ENCODE data around the gene BRCA2.

BRCA2 gene

GRCh38 chr13:32390484-32390883, 75.2 kb downstream of the BRCA2 start:
- DNase-seq, result no peak

GRCh38 chr13:32391101-32391619, 75.9 kb downstream of the BRCA2 start:
- DNase-seq, result no peak

DNA sequence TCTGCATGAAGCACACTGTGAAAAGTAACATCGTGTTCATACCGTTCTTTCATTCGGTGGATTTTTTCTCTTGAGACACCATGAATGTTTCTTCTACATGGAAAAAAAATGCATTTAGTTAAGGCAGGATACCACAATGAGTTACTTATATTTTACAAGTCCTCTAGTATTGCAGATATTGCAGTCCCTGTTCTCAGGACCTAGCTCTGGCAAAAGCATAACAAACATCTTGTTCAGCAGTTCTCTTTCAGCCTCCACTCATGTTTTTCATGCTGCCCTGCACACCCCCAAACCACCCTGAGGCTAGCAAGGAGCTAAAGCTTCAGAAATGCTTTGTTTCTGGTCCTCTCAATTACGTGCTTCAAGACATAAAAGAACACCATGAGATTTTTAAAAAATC, 87.8 kb downstream of the BRCA2 start:
- DNase-seq, result no peak

GRCh38 chr13:32407854-32408253, 92.5 kb downstream of the BRCA2 start:
- DNase-seq, result no peak

GRCh38 chr13:32408296-32409000, 93.1 kb downstream of the BRCA2 start:
- no peak for DNase-seq

- DNase-seq, result peak; percentile 51
Observed at GRCh38 chr13:32409001-32409313, 93.6 kb downstream of the BRCA2 start.

DNA sequence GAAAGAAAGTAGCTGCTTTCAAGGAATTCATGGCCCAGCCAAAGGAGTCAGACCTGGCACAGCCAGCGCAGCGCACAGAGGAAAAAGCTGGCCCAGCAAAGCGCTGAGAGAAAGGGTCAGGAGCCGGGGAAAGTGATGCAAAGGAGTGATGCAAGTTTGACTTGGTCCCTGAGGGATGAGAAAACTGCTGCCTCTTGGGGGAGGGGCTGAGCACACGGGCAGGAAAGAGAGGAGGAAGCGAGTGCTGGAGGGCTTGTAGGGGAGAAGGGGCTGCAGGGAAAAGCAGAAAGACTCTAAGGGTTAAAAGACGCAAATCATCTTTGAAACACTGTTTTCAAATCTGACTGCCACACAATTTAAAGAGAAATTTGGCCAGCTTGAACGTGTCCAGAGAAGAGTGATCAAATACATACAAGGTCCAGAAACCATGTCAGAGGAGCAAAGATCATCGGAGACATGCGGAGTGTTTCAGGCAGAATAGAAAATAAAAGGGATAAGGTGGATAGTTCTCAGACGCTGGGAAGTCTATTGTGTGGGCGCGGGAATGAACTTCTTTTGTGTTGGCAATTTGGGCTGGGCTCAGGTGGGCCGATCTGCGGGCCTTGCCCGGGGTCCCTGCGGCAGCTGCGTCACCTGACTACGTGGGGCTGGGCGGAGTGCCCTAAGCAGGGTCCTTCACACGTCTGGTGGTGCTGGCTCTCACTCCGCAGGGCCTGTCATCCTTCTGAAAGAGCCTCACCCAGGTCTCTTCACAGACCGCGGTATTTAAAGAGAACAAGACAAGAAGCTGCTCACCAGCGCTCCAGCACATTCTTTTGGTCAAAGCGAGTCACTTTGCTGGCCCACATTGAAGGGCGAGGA, 94.5 kb downstream of the BRCA2 start:
- DNase-seq, result peak; percentile 52

DNA sequence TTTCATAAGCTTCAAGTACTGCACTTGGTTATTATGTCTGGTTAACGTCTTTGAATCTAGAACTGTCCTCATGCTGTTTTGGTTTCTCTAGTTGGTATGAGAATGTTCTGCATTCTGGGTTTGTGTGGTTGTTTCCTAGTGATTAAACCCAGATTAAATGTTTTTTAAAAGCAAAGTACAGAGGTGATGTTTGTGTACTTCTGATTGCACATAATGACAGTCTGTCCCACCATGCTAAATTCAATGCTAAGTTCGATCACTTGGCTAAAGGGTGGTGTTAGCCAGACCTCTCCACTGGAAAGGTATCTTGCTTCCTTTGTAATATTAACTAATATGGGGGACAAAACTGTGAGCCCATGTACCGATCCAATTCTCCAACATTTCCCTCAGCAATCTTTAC, 98.0 kb downstream of the BRCA2 start:
- no peak for DNase-seq

- DNase-seq, result no peak
Observed at GRCh38 chr13:32414580-32414979, 99.3 kb downstream of the BRCA2 start.

DNA sequence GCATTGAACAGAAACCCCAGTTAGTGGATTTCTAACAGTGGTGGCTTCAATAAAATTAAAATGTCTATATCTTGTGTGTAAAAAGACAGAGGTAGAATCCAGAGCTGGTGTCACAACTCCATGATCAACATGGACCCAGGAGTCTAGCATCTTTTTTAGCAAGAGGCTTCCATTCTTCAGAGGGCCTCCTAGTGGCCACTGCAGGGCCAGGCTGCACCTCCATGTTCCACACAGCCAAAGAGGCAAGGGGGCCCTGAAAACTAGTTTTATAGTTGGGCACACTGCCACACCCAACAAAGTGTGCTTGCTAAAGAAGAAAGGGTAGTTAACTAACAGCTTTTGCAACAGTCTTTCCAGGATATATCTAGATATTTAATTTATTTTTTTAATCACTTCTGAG, 99.7 kb downstream of the BRCA2 start:
- no peak for DNase-seq

- DNase-seq, result no peak
Observed at GRCh38 chr13:32417995-32418394, 102.7 kb downstream of the BRCA2 start.

DNA sequence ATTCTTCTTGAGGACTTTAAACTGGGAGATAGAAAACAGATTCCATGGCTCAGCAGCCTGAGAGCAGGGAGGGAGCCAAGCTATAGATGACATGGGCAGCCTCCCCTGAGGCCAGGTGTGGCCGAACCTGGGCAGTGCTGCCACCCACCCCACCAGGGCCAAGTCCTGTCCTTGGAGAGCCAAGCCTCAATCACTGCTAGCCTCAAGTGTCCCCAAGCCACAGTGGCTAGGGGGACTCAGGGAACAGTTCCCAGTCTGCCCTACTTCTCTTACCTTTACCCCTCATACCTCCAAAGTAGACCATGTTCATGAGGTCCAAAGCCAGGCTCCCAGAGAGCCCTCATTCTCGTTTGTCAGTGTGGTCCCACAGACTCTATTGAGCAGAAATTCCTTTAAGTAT, 104.6 kb downstream of the BRCA2 start:
- no peak for DNase-seq

- DNase-seq, result no peak
Observed at GRCh38 chr13:32423592-32423991, 108.3 kb downstream of the BRCA2 start.

GRCh38 chr13:32425158-32425557, 109.8 kb downstream of the BRCA2 start:
- no peak for DNase-seq

DNA sequence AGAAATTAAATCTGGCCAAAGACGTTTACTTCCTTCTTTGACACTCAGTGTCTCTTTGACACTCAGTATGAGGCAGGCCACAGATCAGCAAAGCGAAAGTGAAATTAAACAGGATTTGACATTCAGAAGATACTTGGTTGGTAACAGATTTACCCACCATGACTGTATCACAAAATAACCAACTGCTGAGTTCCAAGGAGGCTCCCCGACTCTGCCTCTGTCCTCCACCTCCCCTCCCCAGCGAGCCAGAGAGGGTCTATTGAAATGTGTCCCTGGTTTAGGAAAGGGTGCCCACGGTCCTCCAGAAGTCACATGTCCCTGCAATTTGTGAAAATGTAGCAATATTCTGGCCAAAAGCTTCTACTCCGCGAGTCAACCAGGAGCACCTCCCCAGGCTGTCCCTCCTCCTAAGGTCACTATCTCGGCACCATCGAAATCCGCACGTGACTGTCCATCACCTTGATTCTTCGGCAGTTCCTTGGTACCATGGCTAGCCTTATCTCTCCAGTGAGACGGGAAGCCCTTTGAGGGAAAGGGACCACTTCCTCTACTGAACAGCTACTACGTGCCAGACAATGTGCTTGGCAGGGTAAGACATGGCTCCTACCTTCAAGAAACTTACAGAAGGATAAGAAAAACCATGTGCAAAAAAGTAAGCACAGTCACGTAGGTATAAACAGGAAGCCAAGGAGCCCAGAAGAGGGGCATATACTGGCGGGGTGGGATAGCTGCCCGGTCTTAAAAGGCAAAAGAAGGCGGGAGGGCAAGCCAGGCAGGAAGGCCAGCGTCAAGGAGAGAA, 111.1 kb downstream of the BRCA2 start:
- no peak for DNase-seq

DNA sequence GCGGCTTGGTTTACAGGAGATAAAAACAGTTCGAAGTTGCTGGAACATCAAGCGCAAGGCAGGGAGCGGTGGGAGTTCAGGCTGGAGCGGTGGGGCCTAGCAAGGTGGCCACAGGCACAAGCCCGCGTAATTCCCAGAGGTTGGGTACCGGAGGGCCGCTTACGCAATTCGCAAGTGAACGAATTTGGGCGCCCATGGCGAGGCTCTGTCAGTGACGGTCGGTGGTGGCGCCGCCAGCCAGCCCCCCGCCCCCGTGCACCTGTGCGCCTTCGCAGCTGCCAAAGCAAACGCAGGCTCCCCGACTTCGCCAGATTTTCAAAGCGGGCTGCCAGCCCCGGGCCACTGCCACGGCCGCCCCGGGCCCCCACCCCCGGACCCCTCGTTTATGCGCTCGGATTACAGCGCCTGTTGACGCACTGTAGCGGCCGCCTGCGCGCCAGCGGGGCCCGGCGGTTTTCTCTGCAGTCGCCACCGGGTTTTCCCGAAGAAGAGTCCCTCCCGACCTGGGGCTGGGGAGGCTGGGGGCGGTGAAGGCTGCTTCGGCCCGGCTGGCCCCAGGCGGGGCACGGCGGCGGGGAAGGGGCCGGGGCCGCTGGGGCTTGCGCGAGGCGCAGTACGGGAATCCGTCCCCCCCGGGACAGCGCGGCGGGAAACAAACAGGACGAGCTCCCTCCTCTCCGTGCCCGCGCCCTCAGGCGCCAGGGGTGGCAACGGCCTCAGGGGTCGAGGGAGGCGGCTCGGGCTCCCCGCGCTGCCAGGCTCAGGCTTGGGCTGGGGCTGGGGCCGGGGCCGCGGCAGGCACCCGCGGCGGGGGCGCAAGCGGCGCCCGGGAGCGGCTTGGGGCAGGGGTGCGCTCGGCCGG, 111.9 kb downstream of the BRCA2 start:
- DNase-seq, result peak; percentile 10

DNA sequence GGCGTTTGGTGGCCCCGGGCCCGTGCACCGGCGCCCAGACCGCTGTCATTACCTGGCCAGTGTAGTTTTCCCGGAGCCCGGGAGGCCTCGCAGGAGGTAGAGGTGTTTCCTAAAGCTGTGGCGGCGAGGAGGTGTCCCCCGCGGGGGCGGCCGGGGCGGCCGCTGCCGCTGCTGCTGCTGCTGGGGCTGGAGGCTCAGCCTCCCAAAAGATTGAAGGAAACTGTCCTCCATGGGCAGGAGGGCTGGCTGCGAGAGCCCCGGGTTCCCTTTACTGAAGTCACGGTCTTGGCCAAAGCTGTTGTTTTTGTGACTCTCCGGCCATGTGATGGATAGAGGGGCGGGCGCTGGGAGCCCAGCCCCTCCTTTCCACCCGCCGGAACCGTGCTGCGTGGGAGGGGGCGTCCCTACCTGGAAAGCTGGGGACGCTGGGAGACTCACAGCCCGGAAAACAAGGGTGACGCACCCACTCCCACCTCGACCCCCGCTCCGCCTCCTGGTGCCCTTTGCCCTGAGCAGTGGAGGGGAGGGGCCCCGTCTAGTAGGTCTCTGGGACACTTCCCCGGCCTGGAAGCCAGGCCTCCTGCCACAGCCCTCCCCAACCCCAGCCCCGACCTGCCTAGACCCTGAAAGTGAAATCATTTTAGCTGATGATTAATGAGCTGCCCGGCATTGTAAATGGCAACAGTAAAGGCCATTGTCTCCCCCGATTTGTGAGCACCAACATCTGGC, 112.7 kb downstream of the BRCA2 start, which contains the start of gene N4BP2L1:
TSS of gene N4BP2L1 (minus strand) at position 279 of the 729 bp plus-strand sequence. CDS start at position 231, 48 bp downstream.
- DNase-seq, result peak; percentile 26

- DNase-seq, result no peak
Observed at GRCh38 chr13:32428581-32429432, 113.5 kb downstream of the BRCA2 start.

DNA sequence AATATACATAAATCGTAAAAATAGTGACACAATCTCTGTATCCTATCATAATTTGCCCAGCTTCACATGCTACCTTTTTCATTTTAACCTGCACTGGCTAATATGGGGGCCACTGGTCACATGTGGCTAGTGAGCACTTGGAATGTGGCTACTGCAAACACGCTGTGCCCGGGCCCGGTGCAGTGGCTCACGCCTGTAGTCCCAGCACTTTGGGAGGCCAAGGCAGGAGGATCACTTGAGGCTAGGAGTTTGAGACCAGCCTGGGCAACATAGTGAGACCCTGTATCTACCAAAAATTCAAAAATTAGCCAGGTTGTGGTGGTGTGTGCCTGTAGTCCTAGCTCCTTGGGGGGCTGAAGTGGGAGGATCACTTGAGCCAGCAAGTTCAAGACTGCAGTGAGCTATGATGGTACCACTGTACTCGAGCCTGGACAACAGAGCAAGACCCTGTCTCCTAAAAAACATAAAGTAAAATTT, 114.2 kb downstream of the BRCA2 start:
- DNase-seq, result no peak

GRCh38 chr13:32430018-32430747, 114.9 kb downstream of the BRCA2 start:
- no peak for DNase-seq

All from SHP77 treated with DMSO at 0.1 percent for 48 hours (cell line).